ENCODE measurements around the gene NBEA.
"Not testable (repeated sequence)": the region's sequence is repeated elsewhere in the genome, so short reads cannot be mapped to it uniquely, and the experiment has no call there.

The NBEA gene

GRCh38 chr13:34964558-34964957 lies 22.5 kb downstream of the NBEA start:
- no peak for DNase-seq

GRCh38 chr13:34967851-34968562 lies 25.9 kb downstream of the NBEA start:
- DNase-seq, result no peak

- not testable (repeated sequence) for DNase-seq
Observed at GRCh38 chr13:34969539-34969938, 27.5 kb downstream of the NBEA start.

- DNase-seq, result no peak
Observed at GRCh38 chr13:34970961-34971360, 28.9 kb downstream of the NBEA start.

- DNase-seq, result no peak
Observed at GRCh38 chr13:34971473-34971872, 29.4 kb downstream of the NBEA start.

GRCh38 chr13:34985199-34985598 lies 43.1 kb downstream of the NBEA start:
- DNase-seq, result not testable (repeated sequence)

GRCh38 chr13:34988330-34988791 lies 46.3 kb downstream of the NBEA start:
- DNase-seq, result no peak

- no peak for DNase-seq
Observed at GRCh38 chr13:34990399-34991214, 48.5 kb downstream of the NBEA start.

GRCh38 chr13:34993470-34993869 lies 51.4 kb downstream of the NBEA start:
- DNase-seq, result no peak

- not testable (repeated sequence) for DNase-seq
Observed at GRCh38 chr13:35003734-35004133, 61.7 kb downstream of the NBEA start.

- DNase-seq, result no peak
Observed at GRCh38 chr13:35005051-35005450, 63.0 kb downstream of the NBEA start.

- DNase-seq, result no peak
Observed at GRCh38 chr13:35014606-35015213, 72.6 kb downstream of the NBEA start.

GRCh38 chr13:35016362-35017112 lies 74.5 kb downstream of the NBEA start:
- no peak for DNase-seq

GRCh38 chr13:35025314-35025713 lies 83.2 kb downstream of the NBEA start:
- DNase-seq, result no peak

- DNase-seq, result no peak
Observed at GRCh38 chr13:35028338-35028867, 86.3 kb downstream of the NBEA start.

GRCh38 chr13:35039012-35039411 lies 96.9 kb downstream of the NBEA start:
- no peak for DNase-seq

GRCh38 chr13:35046587-35046986 lies 104.5 kb downstream of the NBEA start:
- no peak for DNase-seq

GRCh38 chr13:35055705-35056104 lies 113.6 kb downstream of the NBEA start:
- no peak for DNase-seq

- DNase-seq, result no peak
Observed at GRCh38 chr13:35057858-35058257, 115.8 kb downstream of the NBEA start.

GRCh38 chr13:35058585-35058984 lies 116.5 kb downstream of the NBEA start:
- not testable (repeated sequence) for DNase-seq

- DNase-seq, result no peak
Observed at GRCh38 chr13:35086667-35087066, 144.6 kb downstream of the NBEA start.

GRCh38 chr13:35092251-35092650 lies 150.2 kb downstream of the NBEA start:
- DNase-seq, result no peak

GRCh38 chr13:35092751-35093150 lies 150.7 kb downstream of the NBEA start:
- no peak for DNase-seq
